GM12878 (cell line): ENCODE measurements around the gene DPH7. TPM values are rescaled to one million over a fixed set of nuclear protein-coding genes. Genes with fewer than 3 reads are reported as not detected.

Source experiments
- ATAC-seq: fragments of 200-7000 bp; cut with Tn5 transposase; 3 replicates; pipeline ENCODE4 v1.9.1; 2020; ENCODE audit warnings: mild to moderate bottlenecking, moderate library complexity
- BruUV-seq: library from RNA; stranded (reverse); fragments of 400-500 nt; replicated peaks from 2 replicates; lab custom pipeline; 2021; lab: Mats Ljungman, UMichigan
- CTCF ChIA-PET: fragments of 300-600 bp; sonication (Branson Sonifier 250); formaldehyde crosslinking; extraction: SDS; loops from one replicate; lab custom pipeline; 2021; ENCODE audit warnings: inconsistent platforms; lab: Yijun Ruan, JAX
- POLR2A ChIA-PET: fragments of 350-600 bp; formaldehyde crosslinking; extraction: SDS; loops from one replicate; lab custom pipeline; 2021; ENCODE audit warnings: inconsistent platforms; lab: Charles Lee
- RAD21 ChIA-PET: fragments of 300-600 bp; sonication (Branson Sonifier 250); formaldehyde crosslinking; loops from one replicate; lab custom pipeline; 2023; ENCODE audit warnings: antibody characterized with exemption; ENCODE audit not compliant: unreplicated experiment; lab: Charles Lee
- SMC1A ChIA-PET: fragments of 300-600 bp; sonication (Branson Sonifier 250); formaldehyde crosslinking; loops from one replicate; lab custom pipeline; 2023; ENCODE audit not compliant: unreplicated experiment, uncharacterized antibody; lab: Charles Lee
- DNase-seq: peaks from one replicate; pipeline ENCODE4 v3.0.0-alpha.2; 2011; ENCODE audit warnings: low read depth, low spot score
- FAIRE-seq: peaks from 3 replicates; lab custom pipeline; 2011; peaks lifted over from hg19 to GRCh38; lab: Jason Lieb, UNC
- H2AFZ ChIP-seq: 2 replicates; pipeline ENCODE4 v1.6.0; 2011; ENCODE audit warnings: low read depth, low read length, control low read depth; ENCODE audit not compliant: control insufficient read depth
- H3K27ac ChIP-seq: 2 replicates; pipeline ENCODE4 v1.5.1; 2011; ENCODE audit warnings: control low read depth; ENCODE audit not compliant: control insufficient read depth, insufficient read depth
- H3K27me3 ChIP-seq, 2 experiments: replicated peaks in 1 of 2; 2 replicates each; pipeline versions ENCODE4 v1.6.0 to v1.6.1; 2011; ENCODE audit warnings: low read length in 1 of 2; ENCODE audit not compliant: control insufficient read depth in 2 of 2, insufficient read depth in 2 of 2
- H3K36me3 ChIP-seq, 2 experiments: 2 replicates each; pipeline ENCODE4 v1.5.1; 2011; ENCODE audit warnings: low read length in 1 of 2; ENCODE audit not compliant: control insufficient read depth in 2 of 2, insufficient read depth in 2 of 2
- H3K4me1 ChIP-seq: 2 replicates; pipeline ENCODE4 v1.6.1; 2011; ENCODE audit warnings: mild to moderate bottlenecking, low read length, moderate library complexity, mixed read lengths; ENCODE audit not compliant: control insufficient read depth, insufficient read depth
- H3K4me2 ChIP-seq: 2 replicates; pipeline ENCODE4 v1.6.0; 2011; ENCODE audit warnings: control low read depth; ENCODE audit not compliant: control insufficient read depth, insufficient read depth
- H3K4me3 ChIP-seq: fragments of 200-600 bp; sonication (generic); 2 replicates; pipeline ENCODE4 v1.5.1; 2016
- H3K79me2 ChIP-seq: 2 replicates; pipeline ENCODE4 v1.6.0; 2011; ENCODE audit warnings: low read length; ENCODE audit not compliant: control insufficient read depth, insufficient read depth
- H3K9ac ChIP-seq: 2 replicates; pipeline ENCODE4 v1.8.0; 2011; ENCODE audit warnings: low read length, control low read depth, mixed read lengths; ENCODE audit not compliant: control insufficient read depth, insufficient read depth
- H3K9me3 ChIP-seq: replicated peaks from 3 replicates; pipeline ENCODE4 v1.5.1; 2011; ENCODE audit warnings: mild to moderate bottlenecking, low read length; ENCODE audit not compliant: control insufficient read depth, insufficient read depth
- H4K20me1 ChIP-seq: 2 replicates; pipeline ENCODE4 v1.6.0; 2011; ENCODE audit not compliant: control insufficient read depth, insufficient read depth
- ATF3 ChIP-seq: IDR thresholded peaks from 2 replicates; pipeline ENCODE4 v1.6.1; 2011; ENCODE audit warnings: low read depth, mild to moderate bottlenecking, low read length, moderate library complexity, borderline replicate concordance; ENCODE audit errors: extremely low read depth
- BCLAF1 ChIP-seq: fragments of 450-650 bp; IDR thresholded peaks from 2 replicates; pipeline ENCODE4 v1.6.1; 2017; ENCODE audit warnings: antibody characterized with exemption, mild to moderate bottlenecking, moderate library complexity
- E4F1 ChIP-seq: fragments of 450-650 bp; IDR thresholded peaks from 2 replicates; pipeline ENCODE4 v1.6.1; 2018; ENCODE audit warnings: borderline replicate concordance, mild to moderate bottlenecking; ENCODE audit not compliant: partially characterized antibody
- ELK1 ChIP-seq: IDR thresholded peaks from 2 replicates; pipeline ENCODE4 v1.6.1; 2012; ENCODE audit warnings: low read depth, low read length, improper control_type of control experiment
- ESRRA ChIP-seq: IDR thresholded peaks from 2 replicates; pipeline ENCODE4 v1.6.1; 2012; ENCODE audit warnings: mild to moderate bottlenecking, low read length, improper control_type of control experiment
- GABPA ChIP-seq: IDR thresholded peaks from 2 replicates; pipeline ENCODE4 v1.6.1; 2014; ENCODE audit warnings: antibody characterized with exemption, low read depth, mild to moderate bottlenecking, inconsistent platforms
- GATAD2B ChIP-seq: fragments of 450-650 bp; conservative IDR thresholded peaks from 2 replicates; pipeline ENCODE4 v1.6.1; 2017; ENCODE audit warnings: low read depth, mild to moderate bottlenecking, moderate library complexity
- IKZF2 ChIP-seq, 2 experiments: fragments of 450-650 bp; IDR thresholded peaks; 2 replicates each; pipeline ENCODE4 v1.6.1; 2017; ENCODE audit warnings: mild to moderate bottlenecking in 2 of 2, moderate library complexity in 2 of 2
- NBN ChIP-seq: fragments of 450-650 bp; IDR thresholded peaks from 2 replicates; pipeline ENCODE4 v1.6.1; 2016
- SREBF2 ChIP-seq: IDR thresholded peaks from 2 replicates; pipeline ENCODE4 v1.6.1; 2012; ENCODE audit warnings: mild to moderate bottlenecking, low read length
- ZBTB4 ChIP-seq: fragments of 450-650 bp; formaldehyde crosslinking; IDR thresholded peaks from 2 replicates; pipeline ENCODE4 v1.4.0; 2022; ENCODE audit warnings: mild to moderate bottlenecking, moderate library complexity
- ZNF207 ChIP-seq: fragments of 450-650 bp; IDR thresholded peaks from 2 replicates; pipeline ENCODE4 v1.6.1; 2014; ENCODE audit warnings: antibody characterized with exemption, mild to moderate bottlenecking, borderline replicate concordance
- WGBS: methylation state at CpG from one replicate; pipeline ENCODE4 v1.1.6; 2016; ENCODE audit warnings: low lambda C conversion rate; ENCODE audit not compliant: insufficient replicate concordance, insufficient coverage; ENCODE audit errors: missing lambda C conversion rate; 5-methylcytosine and 5-hydroxymethylcytosine counted together
- in situ Hi-C: fragments of 300-500 bp; cut with MboI; formaldehyde crosslinking; loops from 9 replicates; pipeline ENCODE4 v1.14.3; 2018; ENCODE audit warnings: mixed read lengths
- intact Hi-C: fragments of 100-400 bp; cut with micrococcal nuclease; formaldehyde crosslinking; loops from one replicate; pipeline ENCODE4 v1.14.2; 2022; ENCODE audit not compliant: unreplicated experiment
- polyA plus RNA-seq, 11 experiments: library from polyadenylated mRNA; depleted of rRNA in 4 of 11; unstranded in 6 of 11; stranded (reverse) in 5 of 11; fragments of >200 nt; fragmentation: Nextera tagmentation in 4 of 11; fragmentation: Illumina TruSeq in 1 of 11; extraction: Ambion mirVana in 4 of 11; extraction: Trizol in 1 of 11; gene quantifications; 1 replicate in 1 of 11; 2 replicates in 10 of 11; pipeline versions ENCODE4 v1.2.1 to v1.2.3, GENCODE V29; 2011 to 2016; ENCODE audit warnings: inconsistent platforms in 2 of 11, missing spikeins in 2 of 11, low read depth in 1 of 11
- total RNA-seq, 4 experiments: library from RNA; depleted of rRNA in 3 of 4; stranded (reverse); fragments of >200 nt in 3 of 4; fragmentation: Illumina TruSeq in 1 of 4; extraction: Trizol in 1 of 4; gene quantifications; 2 replicates each; pipeline versions ENCODE4 v1.2.1 to v1.2.3, GENCODE V29; 2013 to 2021

Gene DPH7
- total and polyA plus RNA-seq, 10 of the 15 experiments (the other 5 are each of a cell fraction or from before 2014, with no cell fraction given): 8.7 to 40.0 (median 28.1) TPM

GRCh38 chr9:137515338-137515724 is 63.4 kb downstream of the DPH7 start (continued):
- no peak for TF ChIP-seq IKZF2 (IDR thresholded peaks at IDR 0.05)
- TF ChIP-seq ELK1: no peak
- no peak for TF ChIP-seq ESRRA
- no peak for TF ChIP-seq BCLAF1
- TF ChIP-seq GABPA: no peak
- TF ChIP-seq NBN: no peak

- no peaks in the 10 kb centered on the region for H3K9me3 ChIP-seq
- CTCF ChIA-PET: interaction anchor here (0.6 kb wide), 1 partner anchor 11 kb away, joined by 3 read pairs; no protein-coding TSS in a partner anchor
- RAD21 ChIA-PET: no interaction called here
- H3K9ac ChIP-seq: no peak overlapping the region
- no peak for DNase-seq
- no peak overlapping the region for H3K27ac ChIP-seq
- H3K4me3 ChIP-seq: no peak overlapping the region
- intact Hi-C loops: no loop called here
- no peaks in the 10 kb centered on the region for H4K20me1 ChIP-seq
- ATAC-seq: no peak; the same call in 2 of the 3 replicates
- no peak for FAIRE-seq
- no peak overlapping the region for H3K4me2 ChIP-seq
- no peaks in the 10 kb centered on the region for H3K36me3 ChIP-seq
- POLR2A ChIA-PET: no interaction called here
- SMC1A ChIA-PET: no interaction called here
- H3K27me3 ChIP-seq: no peaks in the 10 kb centered on the region
- WGBS: 54% methylated on average over 30 of the region's 30 CpGs
- no peaks in the 10 kb centered on the region for H3K79me2 ChIP-seq
- H3K4me1 ChIP-seq: peaks cover 8% of the 10 kb centered on the region
- H2AFZ ChIP-seq: no peak overlapping the region
- no TSS peak for BruUV-seq
- in situ Hi-C loops: no loop called here
- no peak for TF ChIP-seq SREBF2
- TF ChIP-seq E4F1: no peak
- no peak for TF ChIP-seq GATAD2B
- TF ChIP-seq ZNF207: no peak
- TF ChIP-seq ATF3: no peak
- TF ChIP-seq ZBTB4: no peak
These were observed 63.9 kb downstream of the DPH7 start for GRCh38 chr9:137514691-137515337.
